ENCODE measurements around the gene CREBBP.

- no peak for TF ChIP-seq CTCF (conservative IDR thresholded peaks at IDR 0.05; ENCODE audit: low read length)
- no peak for TF ChIP-seq EZH2phosphoT487 (IDR thresholded peaks at IDR 0.05; ENCODE audit: borderline replicate concordance, low read depth, low read length)
These were observed 67.9 kb downstream of the CREBBP start for GRCh38 chr16:3812469-3813172.

Data from OCI-LY7 (cell line).